Upper lobe of left lung (tissue), 6 donors: Measurements from ENCODE around the gene TBX4. TPM values are rescaled to one million over a fixed set of nuclear protein-coding genes. Genes with fewer than 3 reads are reported as not detected.

Experiments used
- ATAC-seq, 2 donors: fragments of 200-7000 bp; cut with Tn5 transposase; one replicate each; pipeline ENCODE4 v1.9.1; 2022; ENCODE audit warnings: mild to moderate bottlenecking in 2 of 2, moderate library complexity in 2 of 2; ENCODE audit not compliant: low FRiP score in 2 of 2
- DNase-seq, 2 donors: peaks; one replicate each; pipeline ENCODE4 v3.0.0-alpha.2; 2019 to 2020
- H3K27ac ChIP-seq, 4 donors: fragments of 200-600 bp; sonication (generic); one replicate each; pipeline ENCODE4 v1.5.1; 2016 to 2019
- H3K27me3 ChIP-seq, 4 donors: fragments of 200-600 bp; sonication (generic); one replicate each; pipeline ENCODE4 v1.5.1; 2017 to 2019
- H3K36me3 ChIP-seq, 4 donors: fragments of 200-600 bp; sonication (generic); one replicate each; pipeline ENCODE4 v1.5.1; 2016 to 2019
- H3K4me1 ChIP-seq, 4 donors: fragments of 200-600 bp; sonication (generic); one replicate each; pipeline ENCODE4 v1.5.1; 2018 to 2019
- H3K4me3 ChIP-seq, 4 donors: fragments of 200-600 bp; sonication (generic); one replicate each; pipeline ENCODE4 v1.5.1; 2017 to 2019; ENCODE audit warnings: mild to moderate bottlenecking in 2 of 4, moderate library complexity in 1 of 4
- H3K9me3 ChIP-seq, 4 donors: fragments of 200-600 bp; sonication (generic); one replicate each; pipeline ENCODE4 v1.5.1; 2018 to 2019
- CTCF ChIP-seq, 6 experiments: fragments of 450-650 bp in 4 of 6; fragments of 200-600 bp in 2 of 6; sonication (generic) in 2 of 6; IDR thresholded peaks; one replicate each; pipeline ENCODE4 v1.5.1; 2016 to 2019; ENCODE audit warnings: antibody characterized with exemption in 6 of 6
- EP300 ChIP-seq, 4 donors: sonication (generic); formaldehyde crosslinking; IDR thresholded peaks; one replicate each; pipeline ENCODE4 v1.5.1; 2017; ENCODE audit warnings: antibody characterized with exemption in 4 of 4, control low read depth in 2 of 4
- POLR2A ChIP-seq, 4 donors: fragments of 450-650 bp; IDR thresholded peaks; one replicate each; pipeline ENCODE4 v1.5.1; 2016 to 2017; ENCODE audit warnings: antibody characterized with exemption in 4 of 4, mild to moderate bottlenecking in 2 of 4
- POLR2AphosphoS5 ChIP-seq, 2 donors: sonication (generic); formaldehyde crosslinking; IDR thresholded peaks; one replicate each; pipeline ENCODE4 v1.5.1; 2017; ENCODE audit warnings: antibody characterized with exemption in 2 of 2
- WGBS, 2 donors: methylation state at CpG; one replicate each; pipeline ENCODE4 v1.1.5; 2017 to 2018; 5-methylcytosine and 5-hydroxymethylcytosine counted together
- total RNA-seq, 6 donors: library from RNA; depleted of rRNA in 4 of 6; stranded (reverse); fragments of >200 nt in 4 of 6; gene quantifications; one replicate each; pipeline versions ENCODE4 v1.1.0 to v1.2.1, GENCODE V29; 2016 to 2021
- donor health status: DM: no; HTN: no; CAD: no; lungs with moderate emphysema.
- donor health status: DM: no; HTN: yes; CAD: no; lungs with severe emphysema.

Gene TBX4
- total RNA-seq, 6 donors from 2014 or later: 10.2 to 69.1 (median 22.7) TPM

GRCh38 chr17:61411261-61412142, 40.7 kb upstream of the TBX4 start:
- DNase-seq (peak in 1 of 2 donors; percentile 91), ATAC-seq (peak; percentile 56 to 57)
- Histone ChIP-seq H3K4me3 (peak overlapping the region; percentile 38 to 63 (median 57)), H3K4me1 (peaks cover 43 to 90% (median 63%) of the 10 kb centered on the region in 4 donors), H3K9me3 (no peaks in the 10 kb centered on the region), H3K27me3 (peaks cover 0 to 24% (median 11%) of the 10 kb centered on the region in 4 donors), H3K27ac (peak overlapping the region; percentile 90 to 97 (median 92)), H3K36me3 (peaks cover 0 to 18% (median 3%) of the 10 kb centered on the region in 4 donors)
- peak; percentile 37 to 39 for TF ChIP-seq POLR2AphosphoS5 (IDR thresholded peaks at IDR 0.05)
- TF ChIP-seq POLR2A (IDR thresholded peaks at IDR 0.05): peak in 1 of 4 donors; percentile 21
- no peak for TF ChIP-seq EP300 (IDR thresholded peaks at IDR 0.05)
- TF ChIP-seq CTCF (IDR thresholded peaks at IDR 0.05): peak in 1 of 6 experiments; percentile 8
- WGBS, 2 donors: 1 to 2% methylated on average over 9 to 72 of the region's 75 CpGs

GRCh38 chr17:61412143-61412859, 39.9 kb upstream of the TBX4 start:
- H3K4me1 ChIP-seq: peaks cover 51 to 97% (median 67%) of the 10 kb centered on the region in 4 donors
- 0 to 8% methylated on average over 13 to 19 of the region's 69 CpGs for WGBS, 2 donors
- H3K4me3 ChIP-seq: peak overlapping the region; percentile 38 to 63 (median 57)
- TF ChIP-seq POLR2A (IDR thresholded peaks at IDR 0.05) (peak in 1 of 4 donors; percentile 47), CTCF (IDR thresholded peaks at IDR 0.05) (peak; percentile 99 to 100 (median 99)), POLR2AphosphoS5 (IDR thresholded peaks at IDR 0.05) (peak; percentile 56 to 65), EP300 (IDR thresholded peaks at IDR 0.05) (peak in 1 of 4 donors; percentile 36)
- H3K27ac ChIP-seq: peak overlapping the region; percentile 90 to 97 (median 92)
- peaks cover 0 to 12% (median 3%) of the 10 kb centered on the region in 4 donors for H3K36me3 ChIP-seq
- peak; percentile 83 to 92 for ATAC-seq
- no peaks in the 10 kb centered on the region for H3K9me3 ChIP-seq
- peaks cover 0 to 24% (median 11%) of the 10 kb centered on the region in 4 donors for H3K27me3 ChIP-seq
- peak; percentile 84 to 96 for DNase-seq

- Histone ChIP-seq H3K4me1 (peaks cover 51 to 90% (median 66%) of the 10 kb centered on the region in 4 donors), H3K27me3 (peaks cover 0 to 20% (median 9%) of the 10 kb centered on the region in 4 donors), H3K4me3 (peak overlapping the region; percentile 38 to 63 (median 57)), H3K9me3 (no peaks in the 10 kb centered on the region), H3K27ac (peak overlapping the region; percentile 90 to 97 (median 92)), H3K36me3 (peaks cover 0 to 5% (median 2%) of the 10 kb centered on the region in 4 donors)
- WGBS, 2 donors: 15% methylated on average over 16 to 25 of the region's 38 CpGs
- TF ChIP-seq POLR2AphosphoS5 (IDR thresholded peaks at IDR 0.05) (peak in 1 of 2 donors; percentile 17), POLR2A (IDR thresholded peaks at IDR 0.05) (no peak), EP300 (IDR thresholded peaks at IDR 0.05) (no peak), CTCF (IDR thresholded peaks at IDR 0.05) (no peak)
- DNase-seq (no peak), ATAC-seq (peak in 1 of 2 donors; percentile 0)
These were observed 39.2 kb upstream of the TBX4 start for GRCh38 chr17:61412860-61413660.

- H3K36me3 ChIP-seq: no peaks in the 10 kb centered on the region
- no peak for DNase-seq
- ATAC-seq: no peak
- peak overlapping the region in 3 of 4 donors; percentile 55 to 63 (median 59) for H3K4me3 ChIP-seq
- TF ChIP-seq EP300 (IDR thresholded peaks at IDR 0.05) (no peak), CTCF (IDR thresholded peaks at IDR 0.05) (no peak), POLR2A (IDR thresholded peaks at IDR 0.05) (no peak), POLR2AphosphoS5 (IDR thresholded peaks at IDR 0.05) (no peak)
- peak overlapping the region; percentile 90 to 97 (median 92) for H3K27ac ChIP-seq
- peaks cover 0 to 17% (median 5%) of the 10 kb centered on the region in 4 donors for H3K27me3 ChIP-seq
- peaks cover 51 to 84% (median 64%) of the 10 kb centered on the region in 4 donors for H3K4me1 ChIP-seq
- H3K9me3 ChIP-seq: no peaks in the 10 kb centered on the region
- WGBS, 2 donors: 62 to 81% methylated on average over 6 to 8 of the region's 8 CpGs
These were observed 38.5 kb upstream of the TBX4 start for GRCh38 chr17:61413661-61414126.
